GM23338 (cell line): ENCODE results near the gene CCDC91.

Experiments
- EZH2 ChIP-seq: fragments of 200-600 bp; sonication (generic); IDR thresholded peaks from one replicate; pipeline ENCODE4 v1.8.0; 2017; ENCODE audit warnings: antibody characterized with exemption, mild to moderate bottlenecking, low read depth; ENCODE audit not compliant: unreplicated experiment
- EZH2phosphoT487 ChIP-seq: fragments of 200-600 bp; sonication (generic); IDR thresholded peaks from one replicate; pipeline ENCODE4 v1.8.1; 2018; ENCODE audit warnings: antibody characterized with exemption; ENCODE audit not compliant: unreplicated experiment
- JUNB ChIP-seq: IDR thresholded peaks from one replicate; pipeline ENCODE4 v1.6.1; 2016; ENCODE audit warnings: antibody characterized with exemption; ENCODE audit not compliant: unreplicated experiment
- POLR2AphosphoS5 ChIP-seq: IDR thresholded peaks from 2 replicates; pipeline ENCODE4 v1.6.1; 2016; ENCODE audit warnings: antibody characterized with exemption, low read depth
- ZNF331 ChIP-seq: fragments of 250-450 bp; sonication (Bioruptor Pico); IDR thresholded peaks from 2 replicates; pipeline ENCODE4 v1.5.0; 2020; ENCODE audit warnings: low read depth, mild to moderate bottlenecking, moderate library complexity
- TF ChIP-seq, protein P1 (sequence below), 2 experiments: fragments of 200-600 bp in 1 of 2; sonication (generic) in 1 of 2; conservative IDR thresholded peaks; 2 replicates each; pipeline versions ENCODE4 v1.5.1 to v1.6.1; 2016 to 2017; ENCODE audit warnings: antibody characterized with exemption in 2 of 2, low read depth in 2 of 2, mild to moderate bottlenecking in 2 of 2, moderate library complexity in 1 of 2
- TF ChIP-seq, protein P2 (sequence below): IDR thresholded peaks from one replicate; pipeline ENCODE4 v1.6.1; 2018; ENCODE audit warnings: antibody characterized with exemption; ENCODE audit not compliant: unreplicated experiment

DNA sequence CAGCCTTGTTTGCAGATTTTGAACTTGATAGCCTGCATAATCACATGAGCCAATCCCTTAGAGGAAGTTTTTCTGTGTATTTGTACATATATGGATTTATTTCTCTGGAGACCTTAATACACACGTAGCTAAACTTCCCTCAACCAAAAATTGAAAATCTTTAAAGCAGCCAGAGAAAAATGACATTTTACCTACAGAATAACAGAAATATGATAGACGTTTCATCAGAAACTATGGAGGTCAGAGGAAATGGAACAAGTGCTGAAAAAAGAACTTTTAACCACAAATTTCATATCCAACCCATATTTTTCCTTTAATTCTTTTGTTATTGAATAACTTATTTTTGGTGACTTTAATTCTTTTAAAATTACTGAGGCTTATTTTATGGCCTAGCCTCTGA, 177.7 kb downstream of the CCDC91 start:
- TF ChIP-seq POLR2AphosphoS5 (no peak), JUNB (no peak), EZH2phosphoT487 (no peak), ZNF331 (CRISPR knock-in tag) (no peak), EZH2 (no peak)
- TF ChIP-seq, protein P1, sequence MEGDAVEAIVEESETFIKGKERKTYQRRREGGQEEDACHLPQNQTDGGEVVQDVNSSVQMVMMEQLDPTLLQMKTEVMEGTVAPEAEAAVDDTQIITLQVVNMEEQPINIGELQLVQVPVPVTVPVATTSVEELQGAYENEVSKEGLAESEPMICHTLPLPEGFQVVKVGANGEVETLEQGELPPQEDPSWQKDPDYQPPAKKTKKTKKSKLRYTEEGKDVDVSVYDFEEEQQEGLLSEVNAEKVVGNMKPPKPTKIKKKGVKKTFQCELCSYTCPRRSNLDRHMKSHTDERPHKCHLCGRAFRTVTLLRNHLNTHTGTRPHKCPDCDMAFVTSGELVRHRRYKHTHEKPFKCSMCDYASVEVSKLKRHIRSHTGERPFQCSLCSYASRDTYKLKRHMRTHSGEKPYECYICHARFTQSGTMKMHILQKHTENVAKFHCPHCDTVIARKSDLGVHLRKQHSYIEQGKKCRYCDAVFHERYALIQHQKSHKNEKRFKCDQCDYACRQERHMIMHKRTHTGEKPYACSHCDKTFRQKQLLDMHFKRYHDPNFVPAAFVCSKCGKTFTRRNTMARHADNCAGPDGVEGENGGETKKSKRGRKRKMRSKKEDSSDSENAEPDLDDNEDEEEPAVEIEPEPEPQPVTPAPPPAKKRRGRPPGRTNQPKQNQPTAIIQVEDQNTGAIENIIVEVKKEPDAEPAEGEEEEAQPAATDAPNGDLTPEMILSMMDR (conservative IDR thresholded peaks at IDR 0.05; ENCODE audit: low read depth in 2 of 2) = no peak
- TF ChIP-seq, protein P2, sequence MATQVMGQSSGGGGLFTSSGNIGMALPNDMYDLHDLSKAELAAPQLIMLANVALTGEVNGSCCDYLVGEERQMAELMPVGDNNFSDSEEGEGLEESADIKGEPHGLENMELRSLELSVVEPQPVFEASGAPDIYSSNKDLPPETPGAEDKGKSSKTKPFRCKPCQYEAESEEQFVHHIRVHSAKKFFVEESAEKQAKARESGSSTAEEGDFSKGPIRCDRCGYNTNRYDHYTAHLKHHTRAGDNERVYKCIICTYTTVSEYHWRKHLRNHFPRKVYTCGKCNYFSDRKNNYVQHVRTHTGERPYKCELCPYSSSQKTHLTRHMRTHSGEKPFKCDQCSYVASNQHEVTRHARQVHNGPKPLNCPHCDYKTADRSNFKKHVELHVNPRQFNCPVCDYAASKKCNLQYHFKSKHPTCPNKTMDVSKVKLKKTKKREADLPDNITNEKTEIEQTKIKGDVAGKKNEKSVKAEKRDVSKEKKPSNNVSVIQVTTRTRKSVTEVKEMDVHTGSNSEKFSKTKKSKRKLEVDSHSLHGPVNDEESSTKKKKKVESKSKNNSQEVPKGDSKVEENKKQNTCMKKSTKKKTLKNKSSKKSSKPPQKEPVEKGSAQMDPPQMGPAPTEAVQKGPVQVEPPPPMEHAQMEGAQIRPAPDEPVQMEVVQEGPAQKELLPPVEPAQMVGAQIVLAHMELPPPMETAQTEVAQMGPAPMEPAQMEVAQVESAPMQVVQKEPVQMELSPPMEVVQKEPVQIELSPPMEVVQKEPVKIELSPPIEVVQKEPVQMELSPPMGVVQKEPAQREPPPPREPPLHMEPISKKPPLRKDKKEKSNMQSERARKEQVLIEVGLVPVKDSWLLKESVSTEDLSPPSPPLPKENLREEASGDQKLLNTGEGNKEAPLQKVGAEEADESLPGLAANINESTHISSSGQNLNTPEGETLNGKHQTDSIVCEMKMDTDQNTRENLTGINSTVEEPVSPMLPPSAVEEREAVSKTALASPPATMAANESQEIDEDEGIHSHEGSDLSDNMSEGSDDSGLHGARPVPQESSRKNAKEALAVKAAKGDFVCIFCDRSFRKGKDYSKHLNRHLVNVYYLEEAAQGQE = no peak
